ENCODE data around the gene MACF1. TPM values are rescaled to one million over a fixed set of nuclear protein-coding genes. Genes with fewer than 3 reads are reported as not detected.
A peak's percentile ranks its signal among the peaks of the same experiment; 100 is the strongest.

MACF1 gene
- total and polyA plus RNA-seq, 4 donors = 69.1 to 966 (median 233) TPM

DNA sequence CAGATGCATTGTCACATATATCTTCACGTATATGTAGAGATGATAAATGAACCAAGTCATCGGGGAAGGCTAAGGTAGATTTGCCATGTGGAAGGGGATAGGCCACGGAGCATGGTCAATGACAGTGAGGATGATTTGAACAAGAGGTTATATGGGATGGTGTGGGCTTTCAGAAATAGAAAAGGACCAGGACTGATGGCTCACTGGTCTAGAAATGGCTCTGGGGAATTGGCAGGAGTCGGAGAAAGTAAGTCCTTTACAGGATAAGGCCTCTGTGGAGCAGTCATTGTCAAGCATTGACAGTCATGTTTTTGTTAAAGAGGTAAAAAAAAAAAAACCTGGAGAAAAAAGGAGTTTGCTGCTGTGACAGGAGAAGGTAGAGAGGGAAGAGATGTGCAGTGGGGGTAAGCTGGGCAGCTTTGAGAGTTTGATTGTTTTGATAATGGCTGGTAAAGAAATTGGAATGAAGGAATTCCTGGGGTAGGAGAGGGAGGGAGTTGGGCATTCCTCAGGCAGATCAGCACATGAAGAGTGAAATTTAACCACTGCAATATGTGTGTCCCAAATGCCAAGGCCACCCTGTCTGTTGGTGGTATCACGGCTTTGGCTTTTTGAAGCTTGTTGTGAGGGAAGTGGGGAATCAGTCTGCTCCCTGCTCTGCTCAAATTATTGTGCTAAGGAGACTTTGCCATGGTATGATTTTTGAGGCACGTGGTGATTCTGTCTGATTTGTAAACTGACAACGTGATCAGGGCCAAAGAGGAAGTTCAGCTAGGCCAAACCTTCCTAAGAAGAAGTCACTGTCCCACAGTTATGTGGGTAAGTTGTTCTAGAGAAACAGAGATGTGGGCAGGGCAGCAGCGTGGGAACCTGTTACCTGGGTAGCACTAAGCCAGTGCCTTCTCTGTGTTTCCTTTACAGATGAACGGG lies 26.0 kb downstream of the MACF1 start:
- Histone ChIP-seq H3K9ac (ENCODE audit: insufficient read depth in 1 of 2, low read length in 2 of 2) (no peak overlapping the region), H3K36me3 (ENCODE audit: control insufficient read depth in 4 of 4, insufficient read depth in 4 of 4, low read length in 4 of 4) (peaks cover 4 to 19% (median 7%) of the 10 kb centered on the region in 4 donors), H3K4me3 (no peak overlapping the region), H3K9me3 (ENCODE audit: control insufficient read depth in 4 of 4, insufficient read depth in 3 of 4, low read length in 3 of 4) (no peaks in the 10 kb centered on the region), H3K4me1 (ENCODE audit: control insufficient read depth in 5 of 5, insufficient read depth in 5 of 5, low read length in 5 of 5) (peaks cover 0 to 17% (median 0%) of the 10 kb centered on the region in 5 donors), H3K27me3 (ENCODE audit: control insufficient read depth in 3 of 3, insufficient read depth in 3 of 3, low read length in 2 of 3) (no peaks in the 10 kb centered on the region), H3K27ac (ENCODE audit: low read depth in 1 of 2, low read length in 1 of 2) (peak overlapping the region in 1 of 2 donors; percentile 79)
- DNase-seq (no peak), ATAC-seq (ENCODE audit: insufficient read depth, low FRiP score) (no peak)
- 42 to 53% methylated on average over 9 of the region's 9 CpGs for whole genome bisulfite sequencing, 2 donors
- TF ChIP-seq, protein P1, sequence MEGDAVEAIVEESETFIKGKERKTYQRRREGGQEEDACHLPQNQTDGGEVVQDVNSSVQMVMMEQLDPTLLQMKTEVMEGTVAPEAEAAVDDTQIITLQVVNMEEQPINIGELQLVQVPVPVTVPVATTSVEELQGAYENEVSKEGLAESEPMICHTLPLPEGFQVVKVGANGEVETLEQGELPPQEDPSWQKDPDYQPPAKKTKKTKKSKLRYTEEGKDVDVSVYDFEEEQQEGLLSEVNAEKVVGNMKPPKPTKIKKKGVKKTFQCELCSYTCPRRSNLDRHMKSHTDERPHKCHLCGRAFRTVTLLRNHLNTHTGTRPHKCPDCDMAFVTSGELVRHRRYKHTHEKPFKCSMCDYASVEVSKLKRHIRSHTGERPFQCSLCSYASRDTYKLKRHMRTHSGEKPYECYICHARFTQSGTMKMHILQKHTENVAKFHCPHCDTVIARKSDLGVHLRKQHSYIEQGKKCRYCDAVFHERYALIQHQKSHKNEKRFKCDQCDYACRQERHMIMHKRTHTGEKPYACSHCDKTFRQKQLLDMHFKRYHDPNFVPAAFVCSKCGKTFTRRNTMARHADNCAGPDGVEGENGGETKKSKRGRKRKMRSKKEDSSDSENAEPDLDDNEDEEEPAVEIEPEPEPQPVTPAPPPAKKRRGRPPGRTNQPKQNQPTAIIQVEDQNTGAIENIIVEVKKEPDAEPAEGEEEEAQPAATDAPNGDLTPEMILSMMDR (IDR thresholded peaks at IDR 0.05; ENCODE audit: control extremely low read depth, extremely low read depth) = no peak

DNA sequence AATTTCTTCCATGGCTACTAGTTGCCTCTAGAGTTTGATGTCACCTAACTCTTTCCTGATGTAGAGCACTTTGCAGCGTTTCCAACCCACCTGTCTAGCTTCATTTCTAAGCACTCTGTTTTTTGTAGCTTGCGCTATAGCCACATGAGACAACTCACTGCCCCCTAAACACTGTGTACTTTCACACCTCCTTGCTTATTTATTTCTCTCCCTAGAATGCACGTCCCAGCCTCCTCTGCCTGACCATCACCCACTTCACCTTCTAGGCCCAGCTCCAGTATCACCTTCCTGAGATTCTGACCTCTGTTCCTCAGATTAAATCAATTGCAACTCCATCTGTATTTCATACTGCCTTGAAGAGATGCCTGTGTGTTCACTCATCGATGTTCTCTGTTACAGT lies 32.5 kb downstream of the MACF1 start:
- no peak overlapping the region for H3K9ac ChIP-seq (ENCODE audit: insufficient read depth in 1 of 2, low read length in 2 of 2)
- H3K9me3 ChIP-seq (ENCODE audit: control insufficient read depth in 4 of 4, insufficient read depth in 3 of 4, low read length in 3 of 4) = no peaks in the 10 kb centered on the region
- ATAC-seq (ENCODE audit: insufficient read depth, low FRiP score) (no peak), DNase-seq (no peak)
- no peaks in the 10 kb centered on the region for H3K27me3 ChIP-seq (ENCODE audit: control insufficient read depth in 3 of 3, insufficient read depth in 3 of 3, low read length in 2 of 3)
- no peak overlapping the region for H3K27ac ChIP-seq (ENCODE audit: low read depth in 1 of 2, low read length in 1 of 2)
- TF ChIP-seq, protein P1 (IDR thresholded peaks at IDR 0.05; ENCODE audit: control extremely low read depth, extremely low read depth) = no peak
- peaks cover 8 to 28% (median 10%) of the 10 kb centered on the region in 4 donors for H3K36me3 ChIP-seq (ENCODE audit: control insufficient read depth in 4 of 4, insufficient read depth in 4 of 4, low read length in 4 of 4)
- H3K4me1 ChIP-seq (ENCODE audit: control insufficient read depth in 5 of 5, insufficient read depth in 5 of 5, low read length in 5 of 5) = peaks cover 3 to 15% (median 10%) of the 10 kb centered on the region in 5 donors
- H3K4me3 ChIP-seq = no peak overlapping the region
- WGBS, 2 donors = 83 to 86% methylated on average over 4 of the region's 4 CpGs

DNA sequence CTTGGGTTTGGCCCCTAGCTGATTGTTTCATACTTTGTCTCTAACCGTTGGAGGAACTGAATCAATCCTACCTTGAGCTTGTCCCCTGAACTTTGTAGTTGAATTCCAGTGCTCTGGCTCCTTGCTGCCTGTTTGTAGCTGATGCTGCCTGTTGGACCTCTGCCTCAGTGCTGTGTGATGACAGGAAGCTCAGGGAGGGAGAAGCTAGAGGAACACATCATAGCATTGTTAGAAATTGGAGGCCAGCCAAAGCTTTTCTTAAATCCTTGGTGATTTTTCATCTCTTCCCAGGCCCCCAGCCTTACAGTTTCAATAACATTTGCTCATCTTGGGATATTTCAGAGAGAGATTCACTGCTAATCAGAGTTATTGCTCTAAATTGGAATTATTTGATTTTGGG lies 34.0 kb downstream of the MACF1 start:
- 47 to 60% methylated on average over 1 of the region's 1 CpG for WGBS, 2 donors
- no peak for ATAC-seq (ENCODE audit: insufficient read depth, low FRiP score)
- peaks cover 3 to 15% (median 10%) of the 10 kb centered on the region in 5 donors for H3K4me1 ChIP-seq (ENCODE audit: control insufficient read depth in 5 of 5, insufficient read depth in 5 of 5, low read length in 5 of 5)
- peak overlapping the region in 1 of 2 donors; percentile 59 for H3K27ac ChIP-seq (ENCODE audit: low read depth in 1 of 2, low read length in 1 of 2)
- H3K36me3 ChIP-seq (ENCODE audit: control insufficient read depth in 4 of 4, insufficient read depth in 4 of 4, low read length in 4 of 4) = peaks cover 0 to 27% (median 8%) of the 10 kb centered on the region in 4 donors
- no peak overlapping the region for H3K4me3 ChIP-seq
- TF ChIP-seq, protein P1 (IDR thresholded peaks at IDR 0.05; ENCODE audit: control extremely low read depth, extremely low read depth) = no peak
- no peaks in the 10 kb centered on the region for H3K27me3 ChIP-seq (ENCODE audit: control insufficient read depth in 3 of 3, insufficient read depth in 3 of 3, low read length in 2 of 3)
- peak; percentile 62 to 91 (median 79) for DNase-seq
- no peak overlapping the region for H3K9ac ChIP-seq (ENCODE audit: insufficient read depth in 1 of 2, low read length in 2 of 2)
- H3K9me3 ChIP-seq (ENCODE audit: control insufficient read depth in 4 of 4, insufficient read depth in 3 of 4, low read length in 3 of 4) = no peaks in the 10 kb centered on the region
